ENCODE results near the gene ZRANB3.
"Not testable (repeated sequence)": the region's sequence is repeated elsewhere in the genome, so short reads cannot be mapped to it uniquely, and the experiment has no call there.

The ZRANB3 gene

DNA sequence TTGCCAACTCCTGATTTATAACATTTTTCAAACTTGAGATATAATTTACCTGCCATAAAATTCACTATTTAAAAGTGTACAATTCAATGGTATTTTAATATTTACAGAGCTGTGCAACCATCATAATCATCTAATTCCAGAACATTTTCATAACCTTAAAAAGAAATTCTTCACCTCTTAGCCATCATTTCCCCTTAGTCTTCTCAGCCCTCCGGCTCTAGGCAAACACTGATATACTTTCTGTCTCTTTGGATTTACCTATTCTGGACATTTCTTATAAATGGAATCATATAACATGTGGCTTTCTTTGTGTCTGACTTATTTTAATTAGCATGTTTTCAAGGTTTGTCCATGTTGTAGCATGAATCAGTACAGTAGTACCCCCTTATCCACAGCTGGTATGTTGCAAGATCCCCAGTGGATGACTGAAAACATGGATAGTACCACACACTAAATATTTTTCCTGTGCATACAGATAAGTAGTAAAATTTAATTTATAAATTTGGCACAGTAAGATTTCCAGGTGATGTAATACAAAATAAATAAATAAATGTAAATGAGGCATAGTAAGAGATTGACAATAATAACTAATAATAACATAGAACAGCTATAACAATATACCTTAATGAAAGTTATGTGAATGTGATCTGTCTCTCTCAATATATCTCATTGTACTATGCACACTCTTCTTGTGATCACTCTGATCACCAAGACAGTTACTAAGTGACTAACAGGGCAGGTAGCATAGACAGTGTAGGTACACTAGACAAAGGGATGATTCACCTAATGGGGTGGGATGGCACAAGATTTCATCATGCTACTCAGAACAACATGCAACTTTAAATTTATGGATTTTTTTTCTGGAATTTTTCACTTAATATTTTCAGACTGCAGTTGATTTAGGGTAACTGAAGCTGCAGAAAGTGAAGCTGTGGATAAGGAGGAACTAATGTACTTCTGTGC is 405.8 kb downstream of the ZRANB3 start:
- DNase-seq (ENCODE audit: low read depth): no peak

GRCh38 chr2:135121658-135122039 is 409.4 kb downstream of the ZRANB3 start:
- not testable (repeated sequence) for DNase-seq (ENCODE audit: low read depth)

GRCh38 chr2:135121016-135121657 is 409.9 kb downstream of the ZRANB3 start:
- no peak for DNase-seq (ENCODE audit: low read depth)

- no peak for DNase-seq (ENCODE audit: low read depth)
Measured at GRCh38 chr2:135119582-135119981, 411.4 kb downstream of the ZRANB3 start.

GRCh38 chr2:135113322-135113721 is 417.7 kb downstream of the ZRANB3 start:
- DNase-seq (ENCODE audit: low read depth): no peak

DNA sequence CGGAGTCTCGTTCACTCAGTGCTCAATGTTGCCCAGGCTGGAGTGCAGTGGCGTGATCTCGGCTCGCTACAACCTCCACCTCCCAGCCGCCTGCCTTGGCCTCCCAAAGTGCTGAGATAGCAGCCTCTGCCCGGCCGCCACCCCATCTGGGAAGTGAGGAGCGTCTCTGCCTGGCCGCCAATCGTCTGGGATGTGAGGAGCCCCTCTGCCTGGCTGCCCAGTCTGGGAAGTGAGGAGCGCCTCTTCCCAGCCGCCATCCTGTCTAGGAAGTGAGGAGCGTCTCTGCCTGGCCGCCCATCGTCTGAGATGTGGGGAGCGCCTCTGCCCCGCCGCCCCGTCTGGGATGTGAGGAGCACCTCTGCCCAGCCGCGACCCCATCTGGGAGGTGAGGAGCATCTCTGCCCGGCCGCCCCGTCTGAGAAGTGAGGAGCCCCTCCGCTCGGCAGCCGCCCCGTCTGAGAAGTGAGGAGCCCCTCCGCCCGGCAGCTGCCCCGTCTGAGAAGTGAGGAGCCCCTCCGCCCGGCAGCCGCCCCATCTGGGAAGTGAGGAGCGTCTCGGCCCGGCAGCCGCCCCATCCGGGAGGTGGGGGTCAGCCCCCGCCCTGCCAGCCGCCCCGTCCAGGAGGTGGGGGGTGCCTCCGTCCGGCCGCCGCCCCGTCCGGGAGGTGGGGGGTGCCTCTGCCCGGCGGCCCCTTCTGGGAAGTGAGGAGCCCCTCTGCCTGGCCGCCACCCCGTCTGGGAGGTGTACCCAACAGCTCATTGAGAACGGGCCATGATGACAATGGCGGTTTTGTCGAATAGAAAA is 425.3 kb downstream of the ZRANB3 start:
- not testable (repeated sequence) for DNase-seq (ENCODE audit: low read depth)

DNA sequence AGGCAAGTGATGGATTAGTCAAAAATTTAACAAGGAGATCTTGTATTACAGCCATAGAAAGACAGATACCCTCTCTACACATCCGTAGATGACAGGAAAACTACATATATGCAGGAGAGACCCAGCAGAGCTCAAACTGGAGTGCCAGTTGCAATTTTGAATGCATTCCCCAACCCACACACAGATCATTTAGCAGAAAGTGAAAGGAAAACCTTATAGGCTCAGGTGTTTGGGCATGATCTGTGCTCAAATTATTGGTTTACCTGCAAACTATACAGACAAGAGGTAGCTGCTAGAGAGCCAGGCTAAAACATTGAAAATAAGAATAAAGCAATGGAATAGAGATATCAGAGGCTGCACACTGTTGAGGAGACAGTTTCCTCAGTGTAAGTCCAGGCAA is 427.2 kb downstream of the ZRANB3 start:
- no peak for DNase-seq (ENCODE audit: low read depth)

DNA sequence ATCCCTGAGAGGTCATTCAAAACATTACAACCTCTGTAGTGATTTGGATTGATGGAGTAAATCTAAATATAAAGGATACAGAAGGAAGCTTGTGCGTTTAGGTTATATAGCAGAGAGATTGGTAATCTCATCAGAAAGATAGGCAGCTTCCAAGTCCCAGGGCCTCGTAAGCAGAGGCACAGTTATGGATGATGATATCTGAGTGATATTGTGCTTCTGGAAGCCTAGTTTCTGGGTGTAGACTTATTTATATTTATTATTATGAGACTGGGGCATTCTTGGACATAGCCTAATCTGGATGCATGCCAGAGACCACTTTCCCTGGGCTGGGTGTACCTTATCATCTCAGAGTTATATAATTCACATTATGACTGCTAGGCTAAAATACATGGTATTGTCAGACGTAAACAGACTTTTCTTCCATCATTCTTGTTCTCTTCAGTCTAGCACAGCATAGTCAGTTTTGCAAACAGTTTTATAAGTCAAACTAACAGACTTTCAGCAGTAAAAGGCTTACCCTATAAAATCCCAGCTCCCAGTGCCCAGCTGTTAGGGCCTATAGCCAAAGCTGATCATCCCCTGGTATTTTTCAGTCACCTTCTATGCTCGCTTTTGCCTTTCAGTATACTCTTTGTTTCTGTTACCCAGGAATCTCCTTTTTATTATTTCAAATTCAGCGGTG is 431.1 kb downstream of the ZRANB3 start:
- DNase-seq (ENCODE audit: low read depth): no peak

DNA sequence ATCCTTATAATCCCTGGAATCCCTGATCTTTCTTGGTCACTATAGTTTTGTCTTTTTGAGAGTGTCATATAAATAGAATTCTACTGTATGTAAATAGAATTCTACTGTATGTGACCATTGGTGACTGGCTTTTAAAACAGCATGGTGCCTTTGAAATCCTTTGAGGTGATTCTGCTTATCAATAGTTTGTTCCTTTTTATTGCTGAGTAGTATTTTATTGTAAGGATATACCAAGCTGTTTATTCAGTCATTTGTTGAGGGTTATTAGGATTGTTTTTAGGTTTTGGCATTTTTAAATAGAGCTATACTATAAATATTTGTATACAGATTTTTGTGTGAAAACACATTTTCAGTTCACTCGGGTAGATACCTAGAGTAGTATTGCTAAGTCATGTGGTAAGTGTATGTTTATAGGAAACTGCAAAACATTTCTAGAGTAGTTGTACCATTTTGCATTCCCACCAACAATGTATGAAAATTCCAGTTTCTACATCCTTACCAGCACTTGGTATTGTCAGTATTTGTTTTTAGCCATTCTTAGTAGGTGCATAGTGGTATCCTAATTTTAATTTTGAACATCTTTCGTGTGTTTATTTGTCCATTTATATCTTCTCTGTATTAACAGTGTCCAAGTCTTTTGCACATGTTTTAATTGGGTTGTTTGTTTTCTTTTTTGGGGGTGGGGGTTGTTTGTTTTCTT is 433.3 kb downstream of the ZRANB3 start:
- DNase-seq (ENCODE audit: low read depth): no peak

GRCh38 chr2:135096665-135097446 is 434.2 kb downstream of the ZRANB3 start:
- DNase-seq (ENCODE audit: low read depth): no peak

GRCh38 chr2:135095591-135095990 is 435.4 kb downstream of the ZRANB3 start:
- DNase-seq (ENCODE audit: low read depth): no peak

GRCh38 chr2:135094508-135094907 is 436.5 kb downstream of the ZRANB3 start:
- no peak for DNase-seq (ENCODE audit: low read depth)

- DNase-seq (ENCODE audit: low read depth): no peak
Measured at GRCh38 chr2:135093670-135094330, 437.2 kb downstream of the ZRANB3 start.

DNA sequence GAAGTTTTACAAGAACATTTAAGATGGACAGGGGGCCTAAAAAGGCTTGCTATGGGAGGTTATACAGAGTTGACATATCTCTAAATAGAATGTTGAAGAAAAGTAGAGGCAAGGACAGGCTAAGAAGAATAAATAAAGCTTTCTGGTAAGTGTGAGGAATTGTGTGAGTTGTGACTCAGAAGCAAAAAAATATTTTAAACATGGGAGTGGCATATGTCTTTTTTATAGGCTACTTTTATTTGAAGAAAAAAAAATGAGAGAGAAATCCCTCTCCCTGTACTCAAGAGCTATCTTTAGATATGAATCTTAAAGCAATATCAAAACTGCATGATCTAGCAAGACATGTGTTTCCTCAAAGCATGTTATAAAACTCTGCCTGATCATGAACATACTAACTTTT is 437.8 kb downstream of the ZRANB3 start:
- no peak for DNase-seq (ENCODE audit: low read depth)

DNA sequence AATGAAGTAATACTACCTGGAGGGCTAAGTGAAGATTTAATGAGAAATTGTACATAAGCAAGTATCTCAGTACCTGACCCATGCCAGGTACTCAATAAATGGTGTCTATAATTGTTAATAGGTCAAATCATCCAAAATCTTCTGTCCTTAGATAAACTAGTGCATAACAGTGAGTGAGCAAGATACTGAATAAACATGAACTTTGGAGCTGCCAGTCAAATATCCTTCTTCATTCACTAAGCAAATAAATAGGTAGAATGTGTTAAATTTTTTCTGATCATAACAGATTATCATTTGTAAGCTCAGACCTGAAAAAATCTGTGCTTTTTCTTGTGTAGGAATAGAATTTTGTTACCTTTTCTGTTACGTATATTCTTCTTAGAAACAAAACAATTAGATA is 439.3 kb downstream of the ZRANB3 start:
- no peak for DNase-seq (ENCODE audit: low read depth)

- not testable (repeated sequence) for DNase-seq (ENCODE audit: low read depth)
Measured at GRCh38 chr2:135089597-135089996, 441.4 kb downstream of the ZRANB3 start.
